Measurements from ENCODE around the gene AKT3. TPM values are rescaled to one million over a fixed set of nuclear protein-coding genes. Genes with fewer than 3 reads are reported as not detected.

AKT3 gene
- total RNA-seq, 1 experiment from 2014 or later, result 31.9 TPM

DNA sequence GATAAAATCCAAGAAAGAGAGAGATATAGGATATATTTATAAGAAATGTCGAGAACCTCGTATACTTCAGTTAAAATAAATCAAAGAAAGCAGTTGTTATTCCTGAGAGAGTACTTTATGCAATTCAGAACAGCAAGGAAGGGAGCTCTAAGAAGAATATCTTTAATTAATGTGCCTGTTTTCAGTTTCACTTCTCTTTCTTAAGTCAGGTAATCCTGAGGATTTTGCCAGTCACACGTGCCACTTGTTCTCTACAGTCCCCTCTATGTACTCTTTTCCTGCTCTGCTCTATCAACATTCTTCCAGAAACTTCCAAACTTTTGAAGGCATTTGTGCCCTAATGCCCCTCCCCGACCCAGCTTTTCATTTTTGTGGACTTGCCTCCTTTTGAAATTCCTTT is 211.9 kb downstream of the AKT3 start:
- ChIA-PET CTCF (interaction anchor here (0.8 kb wide), 1 partner anchor 60 kb away, joined by 3 read pairs; no protein-coding TSS in a partner anchor), POLR2A (no interaction called here)
- intact Hi-C loops (cut with micrococcal nuclease), result no loop called here
- Mint-ChIP-seq H3K9me3 (ENCODE audit: unreplicated experiment) (no peaks in the 10 kb centered on the region), H3K4me3 (ENCODE audit: unreplicated experiment) (no peak overlapping the region), H3K27ac (ENCODE audit: low read depth, unreplicated experiment) (no peak overlapping the region), H3K27me3 (ENCODE audit: insufficient read depth, unreplicated experiment) (no peaks in the 10 kb centered on the region), H3K4me1 (ENCODE audit: insufficient read depth, unreplicated experiment) (peaks cover 4% of the 10 kb centered on the region), H3K36me3 (ENCODE audit: insufficient read depth, unreplicated experiment) (no peaks in the 10 kb centered on the region)
- no peak for DNase-seq (ENCODE audit: unreplicated experiment)
- TF ChIP-seq, protein P1, sequence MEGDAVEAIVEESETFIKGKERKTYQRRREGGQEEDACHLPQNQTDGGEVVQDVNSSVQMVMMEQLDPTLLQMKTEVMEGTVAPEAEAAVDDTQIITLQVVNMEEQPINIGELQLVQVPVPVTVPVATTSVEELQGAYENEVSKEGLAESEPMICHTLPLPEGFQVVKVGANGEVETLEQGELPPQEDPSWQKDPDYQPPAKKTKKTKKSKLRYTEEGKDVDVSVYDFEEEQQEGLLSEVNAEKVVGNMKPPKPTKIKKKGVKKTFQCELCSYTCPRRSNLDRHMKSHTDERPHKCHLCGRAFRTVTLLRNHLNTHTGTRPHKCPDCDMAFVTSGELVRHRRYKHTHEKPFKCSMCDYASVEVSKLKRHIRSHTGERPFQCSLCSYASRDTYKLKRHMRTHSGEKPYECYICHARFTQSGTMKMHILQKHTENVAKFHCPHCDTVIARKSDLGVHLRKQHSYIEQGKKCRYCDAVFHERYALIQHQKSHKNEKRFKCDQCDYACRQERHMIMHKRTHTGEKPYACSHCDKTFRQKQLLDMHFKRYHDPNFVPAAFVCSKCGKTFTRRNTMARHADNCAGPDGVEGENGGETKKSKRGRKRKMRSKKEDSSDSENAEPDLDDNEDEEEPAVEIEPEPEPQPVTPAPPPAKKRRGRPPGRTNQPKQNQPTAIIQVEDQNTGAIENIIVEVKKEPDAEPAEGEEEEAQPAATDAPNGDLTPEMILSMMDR (IDR thresholded peaks at IDR 0.05; ENCODE audit: unreplicated experiment), result no peak
- no TSS peak for BruUV-seq (replicated peaks)

DNA sequence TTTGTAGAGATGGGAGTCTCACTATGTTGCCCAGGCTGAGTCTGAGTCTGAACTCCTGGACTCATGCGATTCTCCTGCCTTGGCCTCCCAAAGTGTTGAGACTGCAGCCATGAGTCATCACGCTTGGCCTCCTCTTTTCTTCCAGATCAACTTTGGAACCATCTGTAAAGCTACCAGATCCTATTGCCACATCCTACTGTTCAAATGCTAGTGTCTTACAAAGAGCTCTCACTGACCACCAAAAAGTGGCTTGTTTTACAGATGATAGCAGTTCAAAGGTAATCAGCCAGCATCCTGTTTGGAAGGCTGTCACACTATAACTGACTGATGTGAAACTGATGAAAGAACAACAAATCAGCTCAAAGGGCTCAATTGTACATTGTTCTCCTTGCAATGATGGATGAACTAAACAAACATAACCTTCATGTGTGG is 221.6 kb downstream of the AKT3 start:
- Mint-ChIP-seq H3K27ac (ENCODE audit: low read depth, unreplicated experiment) (no peak overlapping the region), H3K36me3 (ENCODE audit: insufficient read depth, unreplicated experiment) (no peaks in the 10 kb centered on the region), H3K27me3 (ENCODE audit: insufficient read depth, unreplicated experiment) (no peaks in the 10 kb centered on the region), H3K4me1 (ENCODE audit: insufficient read depth, unreplicated experiment) (no peaks in the 10 kb centered on the region), H3K4me3 (ENCODE audit: unreplicated experiment) (no peak overlapping the region), H3K9me3 (ENCODE audit: unreplicated experiment) (no peaks in the 10 kb centered on the region)
- TF ChIP-seq, protein P1 (IDR thresholded peaks at IDR 0.05; ENCODE audit: unreplicated experiment), result no peak
- intact Hi-C loops (cut with micrococcal nuclease), result no loop called here
- ChIA-PET POLR2A (no interaction called here), CTCF (interaction anchor here (0.7 kb wide), 1 partner anchor 1008 kb away, joined by 3 read pairs; no protein-coding TSS in a partner anchor)
- peak; percentile 28 for DNase-seq (ENCODE audit: unreplicated experiment)
- no TSS peak for BruUV-seq (replicated peaks)

DNA sequence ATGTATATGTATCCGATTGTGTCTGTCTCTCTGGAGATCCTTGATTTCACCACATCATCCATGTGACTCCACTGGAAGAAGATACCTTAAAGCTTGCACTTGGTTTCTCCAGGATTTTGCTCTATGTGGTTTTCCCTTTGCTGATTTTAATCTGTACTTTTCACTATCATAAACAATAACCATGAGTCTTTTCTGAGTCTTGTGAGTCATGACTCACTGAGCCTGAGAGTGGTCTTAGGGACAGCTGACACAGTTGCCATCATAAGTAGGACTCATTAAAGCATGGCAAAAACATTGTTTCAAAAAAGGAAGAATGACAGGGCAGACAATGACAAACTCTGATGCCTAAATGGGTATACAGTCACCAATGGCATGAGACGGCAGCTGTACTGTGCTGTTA is 226.2 kb downstream of the AKT3 start:
- TF ChIP-seq, protein P1 (IDR thresholded peaks at IDR 0.05; ENCODE audit: unreplicated experiment), result no peak
- intact Hi-C loops (cut with micrococcal nuclease), result no loop called here
- ChIA-PET CTCF (no interaction called here), POLR2A (no interaction called here)
- Mint-ChIP-seq H3K36me3 (ENCODE audit: insufficient read depth, unreplicated experiment) (no peaks in the 10 kb centered on the region), H3K4me1 (ENCODE audit: insufficient read depth, unreplicated experiment) (no peaks in the 10 kb centered on the region), H3K9me3 (ENCODE audit: unreplicated experiment) (peaks cover 18% of the 10 kb centered on the region), H3K4me3 (ENCODE audit: unreplicated experiment) (no peak overlapping the region), H3K27me3 (ENCODE audit: insufficient read depth, unreplicated experiment) (no peaks in the 10 kb centered on the region), H3K27ac (ENCODE audit: low read depth, unreplicated experiment) (no peak overlapping the region)
- BruUV-seq (replicated peaks), result no TSS peak
- DNase-seq (ENCODE audit: unreplicated experiment), result no peak

DNA sequence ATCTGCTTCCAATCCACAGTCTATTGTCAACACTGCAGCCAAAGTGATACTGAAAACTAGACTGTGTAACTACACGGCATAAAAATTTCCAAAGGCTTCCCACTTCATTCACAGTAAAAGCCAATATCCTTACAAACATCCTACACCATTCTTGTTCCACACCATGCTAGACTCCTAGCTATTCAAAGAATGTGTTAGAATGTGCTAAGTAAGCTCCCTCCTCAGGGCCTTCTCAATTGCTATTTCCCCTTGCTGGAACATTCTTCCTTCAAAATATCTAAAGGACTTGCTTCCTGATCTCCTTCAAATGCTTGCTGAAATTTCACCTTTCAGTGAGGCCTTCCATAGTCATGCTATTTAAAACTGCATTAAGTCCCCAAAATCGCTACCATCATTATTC is 228.1 kb downstream of the AKT3 start:
- no peak overlapping the region for H3K4me3 Mint-ChIP-seq (ENCODE audit: unreplicated experiment)
- no peaks in the 10 kb centered on the region for H3K4me1 Mint-ChIP-seq (ENCODE audit: insufficient read depth, unreplicated experiment)
- intact Hi-C loops (cut with micrococcal nuclease), result no loop called here
- no peak overlapping the region for H3K27ac Mint-ChIP-seq (ENCODE audit: low read depth, unreplicated experiment)
- POLR2A ChIA-PET, result no interaction called here
- H3K36me3 Mint-ChIP-seq (ENCODE audit: insufficient read depth, unreplicated experiment), result no peaks in the 10 kb centered on the region
- no peak for DNase-seq (ENCODE audit: unreplicated experiment)
- BruUV-seq (replicated peaks), result no TSS peak
- CTCF ChIA-PET, result interaction anchor here (0.6 kb wide), 1 partner anchor 305 kb away, joined by 4 read pairs; no protein-coding TSS in a partner anchor
- TF ChIP-seq, protein P1 (IDR thresholded peaks at IDR 0.05; ENCODE audit: unreplicated experiment), result no peak
- H3K9me3 Mint-ChIP-seq (ENCODE audit: unreplicated experiment), result peaks cover 18% of the 10 kb centered on the region
- H3K27me3 Mint-ChIP-seq (ENCODE audit: insufficient read depth, unreplicated experiment), result no peaks in the 10 kb centered on the region

Measured in MCF 10A (cell line).